GM18519 (cell line): ENCODE measurements around the gene PLEKHM3.

Source experiments
- ATAC-seq: cut with Tn5 transposase; IDR thresholded peaks from one replicate; pipeline ENCODE4 v1.9.1; 2021; ENCODE audit warnings: mild to moderate bottlenecking, moderate library complexity; ENCODE audit not compliant: unreplicated experiment, low FRiP score

PLEKHM3 gene

DNA sequence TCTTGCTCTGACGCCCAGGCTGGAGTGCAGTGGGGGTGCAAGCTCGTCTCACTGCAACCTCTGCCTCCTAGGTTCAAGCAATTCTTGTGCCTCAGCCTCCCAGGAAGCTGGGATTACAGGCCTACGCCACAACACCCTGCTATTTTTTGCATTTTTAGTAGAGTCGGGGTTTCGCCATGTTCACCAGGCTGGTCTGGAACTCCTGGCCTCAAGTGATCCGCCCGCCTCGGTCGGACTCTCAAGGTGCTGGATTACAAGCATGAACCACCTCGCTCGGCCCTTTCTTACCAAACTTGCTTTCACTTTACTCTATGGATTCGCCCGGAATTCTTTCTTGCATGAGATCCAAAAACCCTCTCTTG, 252.5 kb downstream of the PLEKHM3 start:
- ATAC-seq, result no peak

GRCh38 chr2:207772081-207772843, 253.1 kb downstream of the PLEKHM3 start:
- ATAC-seq, result no peak

DNA sequence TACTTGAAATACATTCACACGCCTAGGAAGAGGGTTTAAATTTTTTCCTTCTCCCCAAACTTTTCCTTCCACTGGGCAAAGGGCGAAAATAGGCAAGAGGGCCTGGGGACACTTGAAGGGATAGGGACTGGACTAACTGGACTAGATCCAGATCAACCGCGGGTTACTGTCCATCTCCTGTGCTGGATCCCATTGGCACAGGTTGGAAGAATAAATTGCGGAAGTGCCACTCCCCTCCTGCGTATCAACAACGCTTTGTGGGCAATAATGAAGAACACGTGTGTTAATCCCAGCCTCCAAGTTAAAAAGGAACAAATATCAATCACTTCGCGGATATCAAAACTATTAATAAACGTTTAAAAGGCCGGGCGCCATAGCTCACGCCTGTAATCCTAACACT, 253.9 kb downstream of the PLEKHM3 start:
- no peak for ATAC-seq
